ENCODE data around the gene CLPX.
"Not testable (repeated sequence)": the region's sequence is repeated elsewhere in the genome, so short reads cannot be mapped to it uniquely, and the experiment has no call there.

The CLPX gene

GRCh38 chr15:65208647-65209046, 23.5 kb upstream of the CLPX start:
- no peak for DNase-seq (ENCODE audit: low read depth)

GRCh38 chr15:65207280-65207840, 22.2 kb upstream of the CLPX start:
- DNase-seq (ENCODE audit: low read depth) = no peak
- H3K4me3 ChIP-seq (ENCODE audit: low read depth, low read length) = no peak overlapping the region

More at GRCh38 chr15:65208647-65209046, 23.5 kb upstream of the CLPX start:
- H3K4me3 ChIP-seq (ENCODE audit: low read depth, low read length) = no peak overlapping the region

GRCh38 chr15:65206750-65207149, 21.6 kb upstream of the CLPX start:
- no peak for DNase-seq (ENCODE audit: low read depth)
- H3K4me3 ChIP-seq (ENCODE audit: low read depth, low read length) = no peak overlapping the region

- no peak for DNase-seq (ENCODE audit: low read depth)
- no peak overlapping the region for H3K4me3 ChIP-seq (ENCODE audit: low read depth, low read length)
These were observed 20.0 kb upstream of the CLPX start for GRCh38 chr15:65204931-65205660.

- DNase-seq (ENCODE audit: low read depth) = no peak
- H3K4me3 ChIP-seq (ENCODE audit: low read depth, low read length) = no peak overlapping the region
These were observed 19.2 kb upstream of the CLPX start for GRCh38 chr15:65204236-65204930.

- no peak overlapping the region for H3K4me3 ChIP-seq (ENCODE audit: low read depth, low read length)
- DNase-seq (ENCODE audit: low read depth) = no peak
These were observed 16.8 kb upstream of the CLPX start for GRCh38 chr15:65201918-65202317.

GRCh38 chr15:65198571-65198970, 13.4 kb upstream of the CLPX start:
- no peak for DNase-seq (ENCODE audit: low read depth)
- H3K4me3 ChIP-seq (ENCODE audit: low read depth, low read length) = no peak overlapping the region

GRCh38 chr15:65197337-65197645, 12.1 kb upstream of the CLPX start:
- no peak overlapping the region for H3K4me3 ChIP-seq (ENCODE audit: low read depth, low read length)
- DNase-seq (ENCODE audit: low read depth) = no peak

GRCh38 chr15:65196637-65197336, 11.6 kb upstream of the CLPX start:
- DNase-seq (ENCODE audit: low read depth) = no peak
- no peak overlapping the region for H3K4me3 ChIP-seq (ENCODE audit: low read depth, low read length)

- H3K4me3 ChIP-seq (ENCODE audit: low read depth, low read length) = no peak overlapping the region
- DNase-seq (ENCODE audit: low read depth) = no peak
These were observed 10.4 kb upstream of the CLPX start for GRCh38 chr15:65195548-65195923.

GRCh38 chr15:65194826-65195547, 9.8 kb upstream of the CLPX start:
- no peak for DNase-seq (ENCODE audit: low read depth)
- no peak overlapping the region for H3K4me3 ChIP-seq (ENCODE audit: low read depth, low read length)

GRCh38 chr15:65192016-65192415, 6.9 kb upstream of the CLPX start:
- no peak for DNase-seq (ENCODE audit: low read depth)

GRCh38 chr15:65189102-65189740, 4.1 kb upstream of the CLPX start:
- H3K4me3 ChIP-seq (ENCODE audit: low read depth, low read length) = no peak overlapping the region
- DNase-seq (ENCODE audit: low read depth) = peak; percentile 22

More at GRCh38 chr15:65192016-65192415, 6.9 kb upstream of the CLPX start:
- no peak overlapping the region for H3K4me3 ChIP-seq (ENCODE audit: low read depth, low read length)

- H3K4me3 ChIP-seq (ENCODE audit: low read depth, low read length); DNase-seq (ENCODE audit: low read depth): not testable (repeated sequence)
These were observed 3.3 kb upstream of the CLPX start for GRCh38 chr15:65188472-65188871.

GRCh38 chr15:65184305-65184867, 756 bp downstream of the CLPX start:
- DNase-seq (ENCODE audit: low read depth) = no peak
- peak overlapping the region; percentile 93 for H3K4me3 ChIP-seq (ENCODE audit: low read depth, low read length)

- no peak for DNase-seq (ENCODE audit: low read depth)
- H3K4me3 ChIP-seq (ENCODE audit: low read depth, low read length) = peak overlapping the region; percentile 93
These were observed 1.3 kb downstream of the CLPX start for GRCh38 chr15:65183865-65184159.

GRCh38 chr15:65182538-65182937, 2.6 kb downstream of the CLPX start:
- H3K4me3 ChIP-seq (ENCODE audit: low read depth, low read length) = no peak overlapping the region

GRCh38 chr15:65181582-65182353, 3.4 kb downstream of the CLPX start:
- H3K4me3 ChIP-seq (ENCODE audit: low read depth, low read length); DNase-seq (ENCODE audit: low read depth): not testable (repeated sequence)

More at GRCh38 chr15:65182538-65182937, 2.6 kb downstream of the CLPX start:
- DNase-seq (ENCODE audit: low read depth) = no peak

Measured in skeletal muscle cell (primary cell).